Measurements from ENCODE around the gene MORN1.
A peak's percentile ranks its signal among the peaks of the same experiment; 100 is the strongest.

The MORN1 gene

DNA sequence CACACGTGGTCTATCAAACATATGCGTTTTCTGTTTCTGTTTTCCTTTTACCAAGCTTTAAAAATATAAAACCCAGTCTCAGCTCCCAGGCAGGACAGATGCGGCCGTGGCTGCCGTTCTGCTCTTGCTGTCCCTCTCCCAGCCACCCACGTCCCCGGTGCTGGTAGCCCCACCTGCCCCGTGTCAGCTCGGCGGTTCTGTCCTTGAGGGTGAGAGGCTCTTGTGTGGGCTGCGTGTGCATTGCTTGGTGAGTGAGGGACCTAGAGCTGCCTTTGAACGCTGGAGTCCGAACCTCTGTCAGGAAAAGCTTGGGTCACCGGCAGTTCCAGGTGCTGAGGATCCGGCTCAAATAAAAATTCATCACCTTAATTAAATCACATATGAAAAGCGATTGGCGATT, 4.7 kb upstream of the MORN1 start:
- Histone ChIP-seq H3K4me1 (ENCODE audit: control insufficient read depth, insufficient read depth, low read length) (no peaks in the 10 kb centered on the region; the same call in 1 of the 2 replicates), H3K9me3 (ENCODE audit: control insufficient read depth, insufficient read depth, low read depth, low read length) (no peaks in the 10 kb centered on the region), H3K27me3 (ENCODE audit: control insufficient read depth, insufficient read depth, low read length) (no peaks in the 10 kb centered on the region), H3K36me3 (ENCODE audit: control insufficient read depth, insufficient read depth, low read length) (peaks cover 75% of the 10 kb centered on the region), H3K4me3 (ENCODE audit: low read depth, low read length) (no peak overlapping the region), H3K27ac (ENCODE audit: low read depth, low read length) (no peak overlapping the region), H3K9ac (ENCODE audit: low read length) (no peak overlapping the region)

DNA sequence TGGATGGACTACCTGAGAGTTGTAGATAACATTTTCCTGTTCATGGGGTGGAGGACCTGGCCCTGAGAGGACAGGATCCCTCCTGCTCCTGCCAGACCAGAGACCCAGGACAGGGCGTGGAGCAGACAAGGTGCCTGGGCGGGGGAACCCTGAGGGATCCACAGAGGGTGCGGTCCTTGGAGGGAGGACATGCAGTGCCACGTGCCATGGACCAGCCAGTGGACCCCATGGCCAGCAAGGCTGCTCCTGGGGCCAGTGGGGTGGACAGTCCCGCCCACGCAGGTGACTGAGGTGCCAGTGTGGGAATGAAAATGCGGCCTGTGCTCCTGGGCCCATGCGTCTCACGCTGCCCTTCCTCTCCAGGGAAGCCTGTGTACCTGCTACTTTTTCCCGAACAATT, 3.9 kb upstream of the MORN1 start:
- Histone ChIP-seq H3K9ac (ENCODE audit: low read length) (no peak overlapping the region), H3K27me3 (ENCODE audit: control insufficient read depth, insufficient read depth, low read length) (no peaks in the 10 kb centered on the region), H3K9me3 (ENCODE audit: control insufficient read depth, insufficient read depth, low read depth, low read length) (no peaks in the 10 kb centered on the region), H3K27ac (ENCODE audit: low read depth, low read length) (no peak overlapping the region), H3K4me3 (ENCODE audit: low read depth, low read length) (no peak overlapping the region), H3K36me3 (ENCODE audit: control insufficient read depth, insufficient read depth, low read length) (peaks cover 67% of the 10 kb centered on the region), H3K4me1 (ENCODE audit: control insufficient read depth, insufficient read depth, low read length) (no peaks in the 10 kb centered on the region; the same call in 1 of the 2 replicates)

GRCh38 chr1:2394761-2395160, 3.4 kb upstream of the MORN1 start:
- Histone ChIP-seq H3K27ac (ENCODE audit: low read depth, low read length) (no peak overlapping the region), H3K36me3 (ENCODE audit: control insufficient read depth, insufficient read depth, low read length) (peaks cover 67% of the 10 kb centered on the region), H3K9ac (ENCODE audit: low read length) (no peak overlapping the region), H3K27me3 (ENCODE audit: control insufficient read depth, insufficient read depth, low read length) (no peaks in the 10 kb centered on the region), H3K4me1 (ENCODE audit: control insufficient read depth, insufficient read depth, low read length) (no peaks in the 10 kb centered on the region; the same call in 1 of the 2 replicates), H3K9me3 (ENCODE audit: control insufficient read depth, insufficient read depth, low read depth, low read length) (no peaks in the 10 kb centered on the region), H3K4me3 (ENCODE audit: low read depth, low read length) (no peak overlapping the region)

GRCh38 chr1:2394220-2394619, 2.9 kb upstream of the MORN1 start:
- Histone ChIP-seq H3K4me3 (ENCODE audit: low read depth, low read length) (no peak overlapping the region), H3K9me3 (ENCODE audit: control insufficient read depth, insufficient read depth, low read depth, low read length) (no peaks in the 10 kb centered on the region), H3K9ac (ENCODE audit: low read length) (no peak overlapping the region), H3K27me3 (ENCODE audit: control insufficient read depth, insufficient read depth, low read length) (no peaks in the 10 kb centered on the region), H3K27ac (ENCODE audit: low read depth, low read length) (no peak overlapping the region), H3K36me3 (ENCODE audit: control insufficient read depth, insufficient read depth, low read length) (peaks cover 63% of the 10 kb centered on the region), H3K4me1 (ENCODE audit: control insufficient read depth, insufficient read depth, low read length) (no peaks in the 10 kb centered on the region; the same call in 1 of the 2 replicates)

DNA sequence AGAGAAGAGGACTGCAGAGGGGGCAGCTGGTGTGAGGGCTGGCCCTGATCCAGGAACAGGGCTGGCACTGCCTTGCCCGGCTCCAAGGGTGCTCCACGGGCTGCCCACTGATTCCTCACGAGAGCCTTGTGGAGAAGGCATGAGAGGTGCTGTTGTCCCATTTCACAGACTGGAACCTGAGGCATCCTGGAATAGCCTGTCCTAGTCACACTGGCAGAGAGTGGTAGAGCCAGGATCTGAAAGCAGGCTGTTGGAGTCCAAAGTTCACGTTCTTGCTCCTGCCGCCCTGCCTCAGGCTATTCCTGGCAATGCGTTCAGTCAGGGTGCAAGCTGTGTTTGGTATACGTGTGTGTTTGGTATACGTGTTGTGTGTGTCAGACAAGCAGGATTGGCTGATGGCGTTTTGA, 2.1 kb upstream of the MORN1 start:
- Histone ChIP-seq H3K27me3 (ENCODE audit: control insufficient read depth, insufficient read depth, low read length) (no peaks in the 10 kb centered on the region), H3K4me1 (ENCODE audit: control insufficient read depth, insufficient read depth, low read length) (no peaks in the 10 kb centered on the region; the same call in 1 of the 2 replicates), H3K9ac (ENCODE audit: low read length) (no peak overlapping the region), H3K4me3 (ENCODE audit: low read depth, low read length) (no peak overlapping the region), H3K36me3 (ENCODE audit: control insufficient read depth, insufficient read depth, low read length) (peaks cover 56% of the 10 kb centered on the region), H3K9me3 (ENCODE audit: control insufficient read depth, insufficient read depth, low read depth, low read length) (no peaks in the 10 kb centered on the region), H3K27ac (ENCODE audit: low read depth, low read length) (no peak overlapping the region)

DNA sequence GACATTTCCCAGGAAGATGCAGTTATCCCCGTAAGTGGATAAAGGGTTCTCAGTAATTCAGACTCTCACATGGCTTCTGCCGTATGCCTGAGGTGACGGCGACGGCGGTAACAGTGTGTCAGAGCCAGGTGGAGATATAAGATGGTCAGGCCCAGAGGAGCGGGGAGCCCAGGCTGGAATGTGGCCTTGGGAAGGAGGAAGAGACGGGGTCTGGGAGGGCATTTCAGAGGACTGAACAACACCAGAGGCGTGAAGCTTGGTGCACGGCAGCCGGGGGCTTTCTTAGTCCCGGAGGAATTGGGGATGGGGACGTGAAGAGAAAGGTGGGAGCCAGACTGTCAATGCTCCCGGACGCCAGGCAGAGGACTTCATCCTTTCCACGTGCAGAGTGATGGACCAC, 1.3 kb upstream of the MORN1 start:
- Histone ChIP-seq H3K27ac (ENCODE audit: low read depth, low read length) (no peak overlapping the region), H3K36me3 (ENCODE audit: control insufficient read depth, insufficient read depth, low read length) (peaks cover 54% of the 10 kb centered on the region), H3K9me3 (ENCODE audit: control insufficient read depth, insufficient read depth, low read depth, low read length) (no peaks in the 10 kb centered on the region), H3K4me3 (ENCODE audit: low read depth, low read length) (peak overlapping the region; percentile 89), H3K4me1 (ENCODE audit: control insufficient read depth, insufficient read depth, low read length) (no peaks in the 10 kb centered on the region; the same call in 1 of the 2 replicates), H3K9ac (ENCODE audit: low read length) (peak overlapping the region; percentile 84), H3K27me3 (ENCODE audit: control insufficient read depth, insufficient read depth, low read length) (no peaks in the 10 kb centered on the region)

DNA sequence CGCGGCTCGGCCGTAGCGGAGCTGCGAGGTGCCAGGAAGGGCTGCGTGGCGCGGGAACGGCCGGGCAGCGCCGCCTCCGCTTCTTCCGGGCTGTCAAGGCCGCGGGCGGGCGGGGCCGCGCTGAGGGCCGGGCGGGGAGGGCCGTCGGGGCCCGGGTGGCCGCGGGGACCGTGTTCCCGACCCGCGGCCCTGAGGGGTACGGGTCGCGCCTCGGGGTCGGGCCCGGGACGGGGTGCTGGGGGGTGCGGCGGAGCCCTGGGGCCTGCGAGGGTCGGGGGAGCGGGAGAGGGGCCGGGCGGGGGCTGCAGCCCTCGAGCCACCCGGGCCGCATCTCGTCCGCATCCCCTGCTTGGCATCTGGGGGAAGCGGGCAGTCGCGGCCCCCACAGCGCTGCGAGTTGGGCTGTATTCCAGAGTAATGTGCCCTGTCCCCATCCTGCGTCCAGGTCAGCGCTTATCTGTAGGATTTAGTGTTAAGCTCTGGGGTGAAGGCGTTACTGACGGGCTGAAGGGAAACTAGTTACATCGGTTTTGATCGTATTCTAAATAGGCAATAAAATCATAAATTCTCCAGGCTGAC, 666 bp upstream of the MORN1 start:
- Histone ChIP-seq H3K9me3 (ENCODE audit: control insufficient read depth, insufficient read depth, low read depth, low read length) (no peaks in the 10 kb centered on the region), H3K27me3 (ENCODE audit: control insufficient read depth, insufficient read depth, low read length) (no peaks in the 10 kb centered on the region), H3K9ac (ENCODE audit: low read length) (peak overlapping the region; percentile 84), H3K36me3 (ENCODE audit: control insufficient read depth, insufficient read depth, low read length) (peaks cover 54% of the 10 kb centered on the region), H3K27ac (ENCODE audit: low read depth, low read length) (no peak overlapping the region), H3K4me1 (ENCODE audit: control insufficient read depth, insufficient read depth, low read length) (no peaks in the 10 kb centered on the region; the same call in 1 of the 2 replicates), H3K4me3 (ENCODE audit: low read depth, low read length) (peak overlapping the region; percentile 89)

GRCh38 chr1:2389644-2390043, 1.7 kb downstream of the MORN1 start:
- H3K4me3 ChIP-seq (ENCODE audit: low read depth, low read length) = no peak overlapping the region
- H3K4me1 ChIP-seq (ENCODE audit: control insufficient read depth, insufficient read depth, low read length) = no peaks in the 10 kb centered on the region; the same call in 1 of the 2 replicates
- no peaks in the 10 kb centered on the region for H3K27me3 ChIP-seq (ENCODE audit: control insufficient read depth, insufficient read depth, low read length)
- H3K9ac ChIP-seq (ENCODE audit: low read length) = no peak overlapping the region
- H3K36me3 ChIP-seq (ENCODE audit: control insufficient read depth, insufficient read depth, low read length) = peaks cover 33% of the 10 kb centered on the region
- no peaks in the 10 kb centered on the region for H3K9me3 ChIP-seq (ENCODE audit: control insufficient read depth, insufficient read depth, low read depth, low read length)
- H3K27ac ChIP-seq (ENCODE audit: low read depth, low read length) = no peak overlapping the region

DNA sequence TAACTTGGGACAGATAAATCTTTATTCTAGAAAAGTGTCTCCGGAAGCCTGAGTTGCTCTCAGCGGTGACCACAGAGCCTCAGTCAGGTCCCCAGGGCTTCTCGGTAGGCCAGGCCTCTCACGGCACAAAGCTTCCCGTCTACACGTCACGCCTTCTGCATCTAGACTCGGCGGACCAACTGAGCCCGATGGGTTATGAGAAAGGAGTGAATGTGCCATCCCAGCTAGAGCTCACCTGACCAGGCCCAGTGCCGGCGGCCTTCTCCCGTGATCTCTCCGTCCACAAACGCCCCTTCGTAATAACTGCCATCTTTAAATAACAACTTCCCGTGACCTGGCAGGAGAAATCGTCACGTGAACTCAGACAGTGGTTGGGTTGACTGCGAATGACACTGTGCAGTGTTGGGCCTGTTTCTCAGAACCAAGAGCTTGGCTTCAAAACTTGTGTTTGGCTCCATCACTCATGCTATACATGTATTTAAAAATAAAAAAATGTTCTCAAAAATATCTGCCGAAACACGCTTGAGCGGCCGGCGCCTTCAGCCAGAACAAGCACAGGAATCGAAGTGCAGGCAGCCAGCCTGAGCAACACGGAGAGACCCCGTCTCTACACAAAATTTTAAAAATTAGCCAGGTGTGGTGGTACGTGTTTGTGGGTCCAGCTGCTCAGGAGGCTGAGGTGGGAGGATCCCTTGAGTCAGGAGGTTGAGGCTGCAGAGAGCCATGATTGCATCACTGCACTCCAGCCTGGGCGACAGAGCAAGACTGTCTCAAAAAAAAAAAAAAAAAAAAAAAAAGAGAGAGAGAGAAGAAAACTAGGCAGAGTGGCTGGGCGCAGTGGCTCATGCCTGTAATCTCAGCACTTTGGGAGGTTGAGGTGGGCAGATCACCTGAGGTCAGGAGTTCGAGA, 3.1 kb downstream of the MORN1 start:
- Histone ChIP-seq H3K27ac (ENCODE audit: low read depth, low read length) (no peak overlapping the region), H3K9ac (ENCODE audit: low read length) (no peak overlapping the region), H3K4me1 (ENCODE audit: control insufficient read depth, insufficient read depth, low read length) (no peaks in the 10 kb centered on the region; the same call in 1 of the 2 replicates), H3K36me3 (ENCODE audit: control insufficient read depth, insufficient read depth, low read length) (peaks cover 19% of the 10 kb centered on the region), H3K9me3 (ENCODE audit: control insufficient read depth, insufficient read depth, low read depth, low read length) (no peaks in the 10 kb centered on the region), H3K4me3 (ENCODE audit: low read depth, low read length) (no peak overlapping the region), H3K27me3 (ENCODE audit: control insufficient read depth, insufficient read depth, low read length) (no peaks in the 10 kb centered on the region)

DNA sequence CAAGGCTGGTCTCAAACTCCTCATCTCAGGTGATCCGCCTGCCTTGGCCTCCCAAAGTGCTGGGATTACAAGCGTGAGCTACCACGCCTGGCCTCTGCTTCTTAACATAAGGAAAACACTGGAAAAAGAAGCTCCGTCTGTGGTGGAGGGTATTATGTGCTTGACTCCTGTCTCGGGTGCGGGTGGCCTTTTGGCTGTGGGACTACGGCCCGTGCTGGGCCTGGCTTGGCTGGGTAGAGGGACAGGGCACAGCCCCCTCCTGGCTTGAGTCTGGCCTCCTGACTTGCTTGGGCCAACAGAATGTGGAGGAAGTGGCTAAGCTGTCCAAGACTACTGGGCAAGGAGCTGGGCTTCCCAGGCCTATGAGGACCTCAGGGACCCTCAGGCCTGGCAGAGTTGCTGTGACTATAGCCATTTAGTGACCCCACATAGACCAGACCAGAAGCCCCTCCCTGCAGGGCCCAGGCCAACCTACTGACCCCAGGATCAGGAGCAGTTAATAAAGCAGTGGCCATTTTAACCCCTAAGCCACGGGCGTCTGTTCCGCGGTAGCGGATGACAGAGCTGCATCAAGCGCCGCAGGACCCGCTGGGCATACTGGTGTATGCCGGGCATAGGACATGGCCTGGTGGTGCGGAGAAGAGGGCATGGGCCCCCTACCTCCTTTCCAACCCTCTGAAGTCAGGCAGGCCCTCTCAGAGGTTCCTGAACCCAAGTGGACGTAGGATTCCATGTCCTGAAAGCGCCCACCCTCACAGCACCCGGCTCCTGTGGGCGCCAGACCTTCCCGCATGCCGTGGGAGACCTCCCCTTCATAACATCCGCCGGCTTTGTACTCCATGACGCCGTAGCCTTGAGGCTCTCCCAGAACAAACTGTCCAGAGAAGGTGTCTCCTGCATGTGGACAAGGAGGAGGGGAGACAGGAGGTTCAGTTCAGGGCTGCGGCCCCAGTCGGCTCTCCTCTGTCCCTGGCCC, 4.4 kb downstream of the MORN1 start:
- Histone ChIP-seq H3K9me3 (ENCODE audit: control insufficient read depth, insufficient read depth, low read depth, low read length) (no peaks in the 10 kb centered on the region), H3K9ac (ENCODE audit: low read length) (no peak overlapping the region), H3K36me3 (ENCODE audit: control insufficient read depth, insufficient read depth, low read length) (peaks cover 18% of the 10 kb centered on the region), H3K4me1 (ENCODE audit: control insufficient read depth, insufficient read depth, low read length) (no peaks in the 10 kb centered on the region), H3K27me3 (ENCODE audit: control insufficient read depth, insufficient read depth, low read length) (no peaks in the 10 kb centered on the region), H3K27ac (ENCODE audit: low read depth, low read length) (no peak overlapping the region), H3K4me3 (ENCODE audit: low read depth, low read length) (no peak overlapping the region)

Measured in HUES6 (cell line).